GM21526 (cell line): ENCODE data around the gene EEF2.

Source experiments
- ATAC-seq: cut with Tn5 transposase; IDR thresholded peaks from one replicate; pipeline ENCODE4 v1.9.1; 2021; ENCODE audit warnings: moderate library complexity; ENCODE audit not compliant: unreplicated experiment, low FRiP score

Gene EEF2

DNA sequence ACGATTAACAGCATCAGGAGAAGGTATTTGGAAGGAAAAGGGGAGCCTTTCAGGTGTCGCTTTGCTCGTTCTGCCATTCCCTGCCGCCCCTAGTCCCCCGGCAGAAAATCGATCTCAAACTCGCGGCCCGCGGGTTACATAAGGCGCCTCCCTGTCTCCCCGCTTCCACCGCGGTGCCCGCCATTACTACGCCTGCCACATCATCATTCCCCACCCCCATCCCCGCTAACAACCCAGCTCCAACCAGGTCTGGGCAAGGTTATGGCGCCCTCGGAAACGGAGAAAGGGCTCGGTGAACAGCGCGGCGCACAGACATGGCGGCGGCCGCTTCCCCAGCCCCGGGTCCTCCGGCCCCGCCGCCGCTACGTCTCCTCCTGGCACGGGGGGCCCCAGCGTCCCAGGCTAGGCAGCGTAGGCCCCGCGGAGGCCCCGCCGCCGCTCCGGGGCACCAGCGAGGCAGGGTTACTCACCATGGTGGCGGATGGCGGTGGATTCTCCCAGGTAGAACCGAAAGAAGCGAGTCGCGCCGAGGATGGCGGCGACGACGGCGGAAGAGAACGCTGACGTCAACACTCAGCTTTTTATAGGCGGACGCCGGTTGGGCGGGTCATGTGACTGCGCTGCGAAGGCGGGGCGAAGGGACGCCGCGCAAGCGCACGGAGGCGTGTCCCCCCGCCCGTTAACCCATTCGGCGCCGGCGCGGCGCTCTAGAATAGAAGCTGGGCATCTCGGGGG, at the start of gene EEF2:
TSS of gene EEF2 (minus strand) at position 556 of the 735 bp plus-strand sequence. CDS start at position 473, 83 bp downstream.
- ATAC-seq, result peak; percentile 45

DNA sequence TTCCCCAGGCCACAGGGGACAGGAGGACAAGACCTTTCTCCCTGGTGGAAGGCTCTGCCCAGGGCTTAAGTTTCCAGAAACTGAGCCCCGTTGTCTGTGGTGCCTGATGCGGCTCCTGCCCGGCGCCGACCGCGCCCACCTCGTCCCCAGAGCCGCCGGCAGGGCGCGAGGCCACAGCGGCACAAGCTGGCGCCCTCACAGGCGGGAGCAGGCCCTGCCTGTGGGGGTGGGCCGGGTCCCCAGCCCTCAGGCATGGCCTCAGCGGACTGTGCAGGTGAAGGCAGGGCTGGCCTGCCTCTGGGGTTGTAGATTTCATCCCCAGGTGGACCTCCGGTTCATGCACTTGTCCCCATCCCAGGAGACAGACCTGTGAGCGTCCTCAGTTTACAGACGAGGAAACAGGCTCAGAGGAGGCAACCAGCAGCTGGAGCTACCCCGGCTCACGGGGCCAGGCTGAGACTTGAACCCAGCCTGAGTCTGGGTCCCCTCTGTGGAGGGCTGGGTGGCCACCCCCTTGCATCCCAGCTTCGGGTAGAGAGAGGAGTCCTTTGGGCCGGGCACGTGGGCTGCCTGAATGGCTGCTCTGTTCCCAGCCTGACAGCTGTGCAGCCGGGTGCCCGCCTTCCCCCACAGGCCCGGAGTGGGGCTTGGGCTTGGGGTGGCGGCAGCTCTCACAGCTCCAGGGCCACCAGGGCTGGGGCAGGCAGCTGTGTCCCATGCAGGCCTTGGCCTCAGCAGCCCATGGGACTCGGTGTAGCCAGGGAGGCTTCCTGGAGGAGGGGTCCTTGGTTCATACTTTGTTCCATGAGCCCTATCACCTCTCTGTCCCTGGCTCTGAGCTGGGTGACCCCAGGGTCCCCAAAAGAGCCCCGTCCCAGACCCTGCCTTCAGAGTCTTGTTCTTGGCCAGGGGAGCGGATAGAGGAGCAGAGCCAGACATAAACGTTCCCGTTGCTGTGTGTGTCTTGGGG, 49.1 kb upstream of the EEF2 start:
- ATAC-seq, result no peak

DNA sequence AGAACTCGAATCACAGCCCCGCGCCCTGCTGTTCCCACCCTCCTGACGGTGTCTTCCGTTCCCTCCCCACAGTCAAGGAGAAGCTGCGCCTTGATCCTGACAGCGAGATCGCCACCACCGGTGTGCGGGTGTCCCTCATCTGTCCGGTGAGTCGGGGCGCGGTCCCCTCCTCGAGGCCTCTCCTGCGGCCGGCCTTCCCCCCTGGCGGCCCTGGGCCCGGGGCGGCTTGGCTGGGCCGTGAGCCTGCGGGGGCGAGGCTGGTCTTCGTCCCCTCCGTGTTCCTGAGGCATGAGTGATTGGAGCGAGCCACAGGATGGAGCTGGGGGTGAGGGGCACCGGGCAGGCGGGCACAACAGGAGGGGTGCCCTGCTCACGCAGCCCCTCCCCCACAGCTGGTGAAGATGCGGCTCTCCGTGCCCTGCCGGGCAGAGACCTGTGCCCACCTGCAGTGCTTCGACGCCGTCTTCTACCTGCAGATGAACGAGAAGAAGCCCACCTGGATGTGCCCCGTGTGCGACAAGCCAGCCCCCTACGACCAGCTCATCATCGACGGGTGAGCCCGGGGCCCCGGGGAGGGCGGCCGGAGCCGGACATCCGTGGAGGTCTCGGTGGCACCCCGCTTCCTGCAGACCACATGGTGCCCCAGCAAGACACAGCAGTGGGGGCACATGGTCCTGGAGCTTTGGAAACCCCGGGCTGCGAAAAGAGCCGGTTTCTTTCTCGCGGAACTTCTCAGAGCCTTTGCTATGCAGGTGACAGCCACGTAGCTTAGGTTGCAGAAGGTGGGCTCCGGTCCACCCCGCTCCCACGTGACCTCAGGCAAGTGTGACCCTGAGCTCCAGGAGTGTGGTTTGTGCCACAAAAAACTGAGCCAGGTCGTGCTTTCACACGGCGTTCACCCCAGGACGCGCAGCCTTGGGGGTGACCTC, 48.0 kb upstream of the EEF2 start:
- no peak for ATAC-seq

DNA sequence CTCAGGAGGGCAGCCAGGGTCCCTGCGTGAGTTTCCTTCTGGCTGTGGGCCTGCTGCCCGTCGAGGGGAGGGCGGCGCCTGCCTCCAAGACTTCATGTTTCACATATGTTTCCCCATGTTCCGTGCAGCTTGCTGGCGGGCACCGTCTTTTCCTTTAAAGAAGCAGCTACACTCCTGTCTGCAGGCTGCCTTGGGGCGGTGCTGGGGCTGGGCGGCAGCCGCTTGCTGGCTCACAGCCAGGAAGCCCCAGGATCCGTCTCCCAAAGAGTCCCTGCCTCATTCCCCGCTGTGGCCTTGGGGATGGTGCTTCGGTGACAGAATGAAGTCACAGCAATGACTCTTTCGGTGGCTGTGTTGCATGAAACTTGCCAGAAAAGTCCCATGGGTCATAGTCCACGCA, 47.2 kb upstream of the EEF2 start:
- ATAC-seq, result no peak

DNA sequence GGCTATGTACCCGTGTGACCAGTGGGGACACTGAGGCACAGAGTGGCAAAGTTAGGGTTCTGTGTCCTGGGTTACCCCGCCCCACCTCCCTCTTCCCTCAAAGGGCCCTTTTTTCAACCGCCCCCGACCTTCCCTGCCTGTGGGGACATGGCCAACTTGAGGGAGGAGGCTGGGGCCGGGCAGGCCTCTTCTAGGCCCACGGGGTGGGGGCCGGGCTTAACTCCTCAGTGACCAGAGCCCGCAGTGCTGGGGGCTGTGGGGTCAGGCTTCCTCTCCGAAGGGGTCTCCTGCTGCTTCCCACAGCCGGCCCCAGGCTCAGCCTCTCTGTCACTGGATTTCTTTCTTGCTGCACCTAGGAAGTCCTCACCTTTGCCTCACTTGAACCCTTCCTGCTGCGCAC, 46.2 kb upstream of the EEF2 start:
- ATAC-seq, result no peak

DNA sequence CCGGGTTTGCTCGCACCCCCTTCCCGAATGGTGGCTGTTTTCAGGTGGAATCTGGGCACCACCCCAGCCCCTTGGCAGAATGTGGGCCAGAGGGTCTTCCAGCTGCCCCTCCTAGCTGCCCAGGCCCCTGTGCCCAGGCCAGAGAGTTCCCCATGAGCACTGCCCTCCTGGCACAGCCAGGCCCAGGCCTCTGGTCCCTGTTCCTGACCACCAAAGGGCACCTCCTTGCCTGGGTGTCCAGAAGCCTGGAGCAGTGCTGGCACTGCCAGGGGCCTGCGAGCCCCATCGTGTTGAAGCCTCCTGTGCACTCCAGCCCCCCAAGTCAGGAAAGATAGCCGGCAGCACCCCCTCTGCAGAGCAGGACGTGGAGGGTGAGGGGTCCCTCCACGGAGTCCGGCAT, 45.7 kb upstream of the EEF2 start:
- no peak for ATAC-seq

DNA sequence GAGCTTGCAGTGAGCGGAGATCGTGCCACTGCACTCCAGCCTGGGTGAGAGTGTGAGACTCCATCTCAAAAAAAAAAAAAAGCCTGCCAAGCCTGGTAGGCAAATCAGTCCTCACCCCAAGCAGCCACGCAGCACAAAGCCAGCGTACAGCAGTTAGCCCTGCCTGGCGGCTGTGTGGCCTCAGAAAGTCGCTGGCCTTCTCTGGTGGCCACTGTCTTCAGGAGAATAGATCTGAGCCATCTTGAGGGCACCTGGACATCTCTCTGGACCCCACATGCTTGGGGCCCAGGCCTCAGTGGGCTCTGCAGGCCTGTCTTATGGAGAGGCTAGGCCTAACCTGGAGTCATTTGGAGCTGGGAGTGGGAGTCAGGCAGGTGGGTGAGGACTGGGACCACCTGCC, 45.3 kb upstream of the EEF2 start:
- ATAC-seq, result no peak

DNA sequence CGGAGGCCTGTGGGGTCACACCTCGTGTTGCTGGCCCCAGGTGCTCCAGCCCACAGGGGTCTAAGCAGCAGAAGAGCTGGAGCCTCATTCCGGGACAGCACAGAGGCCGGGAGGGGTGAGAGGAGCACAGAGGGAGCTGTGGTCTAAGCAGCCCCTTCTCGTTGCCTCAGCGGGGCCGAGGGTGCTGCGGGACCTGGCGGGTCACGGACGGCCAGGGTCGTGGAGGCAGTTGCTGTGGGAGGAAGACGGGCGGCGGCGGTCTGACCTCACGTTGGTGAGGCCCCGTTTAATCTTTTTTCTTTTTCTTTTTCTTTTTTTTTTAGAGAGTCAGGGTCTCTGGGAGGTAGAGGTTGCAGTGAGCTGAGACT, 44.0 kb upstream of the EEF2 start:
- no peak for ATAC-seq

DNA sequence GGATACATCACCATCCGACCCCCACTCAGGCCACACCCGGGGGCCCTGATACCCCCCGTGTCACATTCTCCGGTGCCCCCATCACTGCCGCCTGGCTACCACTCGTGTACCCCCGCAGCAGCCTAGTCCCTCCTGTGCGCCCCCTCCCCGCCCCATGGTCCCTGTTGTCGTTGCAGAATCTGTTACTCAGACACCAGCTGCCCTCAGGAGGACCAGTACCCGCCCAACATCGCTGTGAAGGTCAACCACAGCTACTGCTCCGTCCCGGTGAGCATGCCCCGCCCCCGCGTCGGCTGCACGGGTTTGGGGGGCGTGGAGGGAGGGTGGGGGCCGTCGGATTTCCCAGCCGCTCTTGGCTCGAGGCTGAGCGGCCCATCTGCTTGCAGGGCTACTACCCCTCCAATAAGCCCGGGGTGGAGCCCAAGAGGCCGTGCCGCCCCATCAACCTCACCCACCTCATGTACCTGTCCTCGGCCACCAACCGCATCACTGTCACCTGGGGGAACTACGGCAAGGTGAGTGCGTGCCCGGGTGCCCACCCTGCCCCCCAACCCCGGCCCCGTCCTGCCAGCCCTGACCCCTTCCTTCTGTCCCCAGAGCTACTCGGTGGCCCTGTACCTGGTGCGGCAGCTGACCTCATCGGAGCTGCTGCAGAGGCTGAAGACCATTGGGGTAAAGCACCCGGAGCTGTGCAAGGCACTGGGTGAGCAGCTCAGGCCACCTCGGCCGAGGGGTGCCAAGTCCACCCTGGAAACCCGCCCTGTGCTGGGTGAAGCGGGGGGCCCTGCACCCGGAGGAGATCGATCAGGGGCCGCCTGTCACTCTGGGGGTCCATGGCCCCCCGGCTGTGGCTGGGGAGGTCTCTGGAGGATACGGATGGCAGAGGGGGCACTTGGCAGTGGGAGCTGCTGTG, 43.3 kb upstream of the EEF2 start:
- ATAC-seq, result no peak

DNA sequence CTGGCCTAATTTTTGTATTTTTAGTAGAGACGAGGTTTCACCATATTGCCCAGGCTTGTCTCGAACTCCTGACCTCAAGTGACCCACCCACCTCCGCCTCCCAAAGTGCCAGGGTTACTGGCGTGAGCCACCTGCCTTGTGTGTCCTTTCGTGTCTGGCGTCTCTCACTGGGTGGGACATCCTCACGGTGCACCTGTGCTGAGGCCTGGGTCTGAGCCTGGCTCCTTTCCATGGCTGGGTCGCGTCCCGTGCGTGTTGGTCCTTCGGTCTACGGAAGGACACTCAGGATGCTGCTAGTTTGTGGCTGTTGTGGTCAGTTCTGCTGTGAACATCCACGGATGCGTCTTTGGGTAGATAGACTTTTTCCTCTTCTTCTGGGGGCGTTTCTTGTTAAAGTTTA, 41.9 kb upstream of the EEF2 start:
- ATAC-seq, result no peak

DNA sequence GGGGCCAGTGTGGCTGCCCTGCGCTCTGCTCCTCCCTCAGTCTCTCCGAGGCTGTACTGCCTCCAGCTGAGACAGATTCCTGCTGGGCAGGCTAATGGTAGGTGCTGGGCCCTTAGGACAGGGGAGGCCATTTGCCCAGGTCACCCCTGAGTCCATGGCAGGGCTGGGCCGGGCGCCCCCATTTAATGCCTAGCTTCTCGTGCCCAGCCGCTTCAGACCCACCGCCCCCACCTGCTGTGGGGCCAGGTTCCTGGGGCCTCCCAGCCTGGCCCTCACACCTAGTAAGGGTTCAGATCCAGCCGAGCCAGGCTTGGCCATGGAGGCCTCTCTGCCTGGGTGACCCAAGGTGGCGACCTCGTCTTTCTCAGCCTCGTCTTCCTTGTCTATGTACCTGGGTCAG, 40.1 kb upstream of the EEF2 start:
- no peak for ATAC-seq

DNA sequence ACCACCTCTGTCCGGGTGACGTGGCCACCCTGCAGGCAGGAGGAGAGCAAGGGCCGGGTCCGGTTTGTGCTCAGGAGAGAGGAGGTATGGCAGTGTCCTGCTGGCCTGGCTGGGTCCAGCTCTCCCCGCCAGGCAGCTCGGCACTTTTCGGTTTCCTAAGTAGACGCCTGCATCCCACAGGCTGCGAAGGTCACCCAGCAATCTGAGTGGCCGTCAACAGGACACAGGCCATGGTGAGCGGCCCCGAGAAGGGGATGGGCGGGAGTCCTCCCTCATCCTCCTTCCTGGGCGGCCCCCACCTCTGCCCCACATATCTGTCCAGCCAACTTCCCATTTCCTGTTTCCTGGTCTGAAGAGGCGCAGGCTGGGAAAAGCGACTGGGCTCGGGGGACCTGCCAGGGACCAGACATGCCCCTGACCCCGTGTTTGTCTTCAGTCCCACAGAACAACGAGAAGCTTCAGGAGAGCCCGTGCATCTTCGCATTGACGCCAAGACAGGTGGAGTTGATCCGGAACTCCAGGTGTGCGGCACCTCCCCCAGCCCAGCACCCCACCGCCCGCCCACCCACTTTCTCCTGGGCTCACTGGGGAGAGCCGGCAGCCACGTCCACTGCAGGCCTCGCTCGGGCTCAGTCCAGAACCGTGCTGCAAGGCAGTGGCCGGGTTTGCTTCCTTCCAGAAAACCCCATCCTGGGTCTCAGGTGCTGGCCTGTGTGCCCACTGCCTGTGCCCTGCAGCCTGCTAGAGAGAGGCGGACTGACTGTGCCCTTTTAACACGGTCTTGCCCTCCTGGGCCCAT, 38.5 kb upstream of the EEF2 start:
- no peak for ATAC-seq

DNA sequence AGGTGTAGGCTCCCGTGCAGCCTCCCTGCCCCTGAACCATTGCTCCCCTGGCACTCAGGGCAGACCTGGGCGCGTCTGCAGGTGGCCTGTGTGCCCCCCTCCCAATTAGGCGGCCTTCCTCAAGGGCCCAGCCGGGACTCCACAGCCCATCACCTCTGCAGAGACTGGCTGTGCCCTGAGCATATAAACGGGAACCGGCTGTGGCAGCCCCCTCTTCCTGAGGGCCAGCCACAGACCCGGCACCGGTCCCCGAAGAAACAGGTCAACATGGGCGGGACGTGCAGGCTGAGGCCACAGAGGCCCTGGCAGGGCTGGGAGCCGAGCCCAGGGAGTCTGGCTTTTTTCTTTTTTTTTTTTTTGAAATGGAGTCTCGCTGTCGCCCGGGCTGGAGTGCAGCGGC, 34.3 kb upstream of the EEF2 start:
- ATAC-seq, result no peak

DNA sequence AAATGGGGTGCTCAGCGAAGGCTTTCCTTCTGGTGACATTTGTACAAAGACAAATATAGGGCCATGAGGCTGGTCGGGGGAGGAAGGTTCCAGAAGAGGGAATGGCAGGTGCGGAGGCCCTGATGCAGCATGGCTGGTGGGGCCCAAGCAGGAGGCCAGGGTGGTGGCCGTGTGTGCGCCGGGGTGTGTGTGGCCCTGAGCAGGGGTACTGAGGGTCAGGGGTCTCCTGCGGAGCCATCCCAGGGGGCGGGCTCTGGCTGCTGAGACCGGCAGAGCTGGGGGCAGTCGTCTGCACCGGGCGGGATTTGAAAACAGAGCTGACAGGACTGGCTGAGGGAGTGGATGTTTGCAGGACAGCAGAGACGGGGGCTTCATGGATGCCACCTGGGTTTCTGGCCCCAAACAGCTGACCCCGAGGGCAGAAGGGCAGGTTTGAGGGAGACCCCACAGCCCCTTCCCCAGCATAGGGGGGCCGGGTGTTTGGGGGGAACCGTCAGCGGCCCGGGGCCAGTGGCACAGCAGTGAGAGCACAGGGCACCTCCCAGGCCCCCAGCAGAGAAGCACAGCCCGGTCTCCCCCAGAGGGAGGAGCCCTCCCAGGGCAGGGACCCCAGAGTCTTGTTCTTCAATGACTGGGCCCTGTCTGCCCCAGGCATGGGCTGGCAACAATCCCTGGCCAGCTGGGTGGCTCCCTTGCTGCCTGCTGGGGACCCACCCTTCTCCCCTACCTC, 33.7 kb upstream of the EEF2 start:
- no peak for ATAC-seq

DNA sequence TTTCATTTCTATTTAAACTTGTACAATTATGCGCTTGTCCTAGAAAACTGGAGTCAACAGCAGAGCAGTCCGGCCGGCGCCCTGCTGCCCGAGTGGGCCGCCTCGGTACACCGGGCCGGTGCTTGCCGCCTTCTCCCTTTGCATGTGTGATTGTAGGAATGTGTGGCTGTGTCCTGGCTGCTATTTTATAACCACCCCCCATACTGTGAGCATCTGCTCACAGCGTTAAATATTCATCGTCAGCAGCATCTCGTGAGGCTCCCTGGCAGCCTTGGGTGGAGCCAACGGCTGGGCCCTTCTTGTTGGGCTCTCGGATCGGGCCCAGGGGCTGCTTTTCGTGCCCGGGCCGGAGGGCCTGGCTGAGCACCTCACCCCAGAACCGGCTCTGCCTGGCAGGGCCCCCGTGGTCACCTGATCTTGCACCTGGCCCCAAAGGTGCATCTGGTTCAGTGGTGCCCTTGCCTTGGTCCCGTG, 32.9 kb upstream of the EEF2 start:
- ATAC-seq, result no peak

DNA sequence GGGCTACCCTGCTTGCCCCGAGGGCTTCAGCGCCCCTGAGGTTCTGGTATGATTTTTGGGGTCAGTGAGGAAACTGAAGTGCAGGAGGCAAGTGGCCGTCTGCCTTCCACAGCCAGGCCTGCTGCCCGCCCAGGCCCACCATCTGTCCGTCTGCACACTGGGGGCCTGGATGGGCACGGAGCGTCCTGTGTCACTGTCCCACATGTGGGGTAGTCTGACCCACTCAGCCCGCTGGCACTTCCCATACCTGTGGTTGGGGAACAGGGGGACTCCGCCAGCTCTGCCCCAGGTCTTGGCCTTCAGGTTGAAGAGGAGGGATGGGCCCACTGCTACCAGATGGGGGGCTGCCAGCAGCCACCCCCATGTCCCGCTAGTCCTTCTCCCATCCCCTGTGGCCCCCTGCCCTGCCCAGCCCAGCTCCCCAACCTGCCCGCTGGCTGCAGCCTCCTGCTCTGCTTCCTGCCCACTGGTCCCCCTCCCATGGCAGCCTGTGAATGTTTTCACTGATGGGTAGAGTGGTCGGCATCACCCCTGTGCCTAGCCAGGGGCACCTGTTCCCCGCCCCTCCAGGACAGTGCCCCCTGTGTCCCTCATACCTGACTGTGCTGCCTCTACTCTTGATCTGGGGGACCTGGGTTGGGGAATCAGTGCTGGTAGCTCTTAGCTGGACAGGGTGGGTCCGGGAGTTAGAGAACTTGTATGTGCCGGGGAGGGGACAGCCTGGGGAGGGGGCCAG, 31.8 kb upstream of the EEF2 start:
- ATAC-seq, result no peak

DNA sequence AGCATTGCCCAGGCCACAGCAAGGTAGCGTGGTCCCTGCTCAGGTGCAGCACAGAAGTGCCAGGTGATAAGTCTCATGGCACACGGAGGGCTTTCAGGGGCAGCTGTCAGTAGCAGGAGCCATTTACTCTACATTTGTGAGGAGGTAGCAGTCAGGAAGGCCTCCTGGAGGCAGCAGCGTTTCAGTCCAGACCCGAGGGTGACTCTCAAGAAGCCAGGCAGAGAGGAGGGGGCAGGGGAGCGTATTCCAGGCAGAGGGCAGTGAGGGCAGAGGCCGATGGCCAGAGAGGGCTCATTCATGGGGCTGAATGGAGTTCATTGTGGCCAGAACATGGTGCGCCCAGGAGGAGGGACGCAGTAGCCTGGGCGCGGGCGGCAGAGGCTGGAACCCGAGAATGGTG, 31.2 kb upstream of the EEF2 start:
- no peak for ATAC-seq
